Renal cortical epithelial cell (primary cell): ENCODE results near the gene KRTAP10-3. TPM values are rescaled to one million over a fixed set of nuclear protein-coding genes. Genes with fewer than 3 reads are reported as not detected.
"Not testable (repeated sequence)": the region's sequence is repeated elsewhere in the genome, so short reads cannot be mapped to it uniquely, and the experiment has no call there.

ENCODE experiments used
- DNase-seq: peaks from one replicate; pipeline ENCODE4 v3.0.0-alpha.2; 2011; ENCODE audit warnings: low read depth
- total RNA-seq: library from RNA; depleted of rRNA; stranded (reverse); fragments of >200 nt; gene quantifications from 2 replicates; pipeline ENCODE4 v1.2.3, GENCODE V29; 2014

The KRTAP10-3 gene
- total RNA-seq, 1 donor from 2014 or later = not detected

DNA sequence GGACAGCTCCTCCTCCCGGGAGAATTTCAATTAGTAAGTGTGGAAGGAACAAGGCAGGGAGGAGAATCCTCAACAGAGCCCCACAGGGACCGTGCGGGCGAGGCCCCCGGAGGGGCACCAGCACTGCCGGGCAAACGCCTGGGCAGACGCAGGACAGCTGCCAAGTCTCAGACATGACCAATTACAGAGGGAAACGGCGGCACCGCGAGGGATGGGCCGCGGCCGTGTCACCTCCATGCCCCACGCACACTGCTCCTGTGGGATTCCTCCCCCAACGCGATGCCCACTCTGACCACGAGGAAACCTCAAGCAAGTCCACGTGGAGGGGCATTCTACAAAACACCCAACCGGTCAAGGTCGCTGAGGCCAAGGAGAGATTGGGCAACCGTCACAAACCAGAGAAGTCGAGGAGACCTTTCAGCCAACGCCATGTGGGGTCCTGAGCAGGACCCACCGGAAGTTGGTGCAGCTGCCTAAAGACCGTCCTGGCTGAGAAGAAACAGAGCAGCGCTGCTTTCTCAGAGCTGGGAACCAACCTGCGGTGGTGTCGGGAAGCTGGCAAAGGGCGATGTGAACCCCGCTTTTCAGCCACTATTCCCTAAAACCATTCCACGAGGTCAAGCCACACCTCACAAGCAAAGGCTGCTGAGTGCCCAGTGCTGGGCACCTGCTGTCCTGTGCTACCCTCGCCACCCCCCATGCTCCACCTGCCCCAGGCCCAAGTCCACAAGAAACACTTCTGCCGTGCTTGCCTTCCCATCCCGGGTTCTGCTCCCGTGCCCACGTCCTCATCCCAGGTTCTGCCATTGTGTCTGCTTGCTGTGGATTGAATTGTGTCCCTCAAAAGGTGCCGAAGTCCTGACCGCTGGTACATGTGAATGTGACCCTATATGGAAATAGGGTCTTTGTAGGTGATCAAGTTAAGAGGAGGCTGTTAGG, 13.5 kb upstream of the KRTAP10-3 start:
- no peak for DNase-seq

DNA sequence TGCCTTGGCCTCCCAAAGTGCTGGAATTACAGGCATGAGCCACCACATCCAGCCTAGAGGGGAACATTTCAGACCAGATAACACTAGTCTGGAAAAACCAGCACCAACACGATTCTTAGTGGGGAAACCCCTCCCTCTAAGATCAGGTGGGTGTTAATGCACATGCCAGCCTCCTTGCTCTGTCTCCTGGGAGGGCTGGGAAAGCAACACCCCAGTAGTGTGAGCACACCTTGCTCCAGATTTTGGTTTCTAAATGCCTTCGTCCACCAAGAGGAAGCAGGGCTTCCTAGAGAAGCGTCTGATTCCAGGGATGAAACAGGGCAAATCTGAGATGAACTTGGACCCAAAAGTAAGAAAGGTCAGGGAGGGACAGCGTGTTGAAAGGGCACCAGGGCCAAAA, 12.7 kb upstream of the KRTAP10-3 start:
- no peak for DNase-seq

DNA sequence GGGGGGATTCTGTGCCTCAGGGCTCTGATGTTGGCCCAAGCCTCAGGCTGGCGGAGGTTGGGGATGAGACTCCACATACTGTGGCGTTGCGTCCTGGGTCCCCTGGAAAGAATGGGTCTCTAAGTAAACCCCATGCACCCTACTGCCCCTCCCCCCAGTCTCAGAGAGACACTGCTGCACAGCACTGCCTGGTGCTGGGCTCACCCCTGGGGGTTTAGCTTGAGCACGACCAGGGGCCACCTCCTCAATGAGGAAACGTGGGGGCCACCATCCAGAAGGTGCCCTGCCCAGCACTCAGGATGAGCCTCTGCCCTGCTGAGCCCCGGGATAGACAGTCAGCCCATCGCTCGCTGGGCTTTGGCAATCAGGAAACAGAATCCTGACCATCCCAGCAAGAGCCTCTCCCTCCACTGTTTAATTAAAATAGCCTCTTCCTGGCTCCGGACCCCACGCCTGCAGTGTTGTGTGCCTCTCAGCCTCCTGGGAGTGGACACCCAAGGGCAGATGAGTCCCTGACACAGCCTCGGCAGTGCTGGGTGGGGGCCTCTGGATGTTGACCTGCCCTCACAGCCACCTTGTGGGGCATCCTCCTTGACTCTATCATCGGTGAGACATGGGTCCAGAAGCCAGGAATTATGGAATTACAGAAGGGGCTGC, 11.4 kb upstream of the KRTAP10-3 start:
- no peak for DNase-seq

DNA sequence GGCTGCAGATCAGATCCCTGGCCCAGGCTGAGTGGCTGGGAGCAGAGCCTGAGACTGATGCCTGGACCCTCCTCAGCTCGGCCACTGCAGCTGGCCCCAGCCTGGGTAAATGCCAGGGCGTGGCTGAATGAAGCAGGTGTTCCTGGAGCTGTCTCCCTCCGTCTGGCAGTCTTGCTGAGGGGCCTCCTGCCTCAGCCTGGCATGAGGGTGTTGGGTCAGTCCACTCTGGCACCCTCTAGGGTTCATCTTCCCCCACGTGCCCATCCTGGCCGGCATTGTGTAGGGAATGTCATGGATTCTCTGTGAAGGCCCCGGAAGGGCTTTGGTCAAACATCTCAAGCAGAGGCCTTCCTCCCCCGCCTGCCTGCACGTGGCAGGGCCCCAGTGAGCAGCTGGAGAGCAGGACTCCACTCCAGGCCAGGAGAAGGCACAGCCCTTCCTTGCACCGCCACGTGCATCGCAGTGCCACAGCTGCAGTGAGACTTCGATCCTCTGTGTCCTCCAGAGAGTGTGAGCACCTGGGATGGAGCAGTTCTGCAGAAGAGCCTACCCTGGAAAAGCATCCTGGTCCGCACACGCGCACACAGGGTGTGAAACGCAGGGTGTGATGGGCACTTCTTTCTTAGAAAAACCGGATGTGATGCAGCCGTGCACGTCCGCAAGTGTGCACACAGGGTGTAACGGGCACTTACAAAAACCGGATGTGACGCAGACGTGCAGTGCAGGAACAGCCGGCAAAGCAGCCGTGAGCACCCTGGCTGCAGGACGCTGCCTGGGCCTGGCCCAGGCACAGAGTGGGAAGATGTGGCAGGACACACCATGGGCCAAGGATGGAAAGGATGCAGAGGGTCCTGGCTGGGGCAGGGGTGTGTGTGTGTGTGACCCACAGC, 10.3 kb upstream of the KRTAP10-3 start:
- DNase-seq = no peak

DNA sequence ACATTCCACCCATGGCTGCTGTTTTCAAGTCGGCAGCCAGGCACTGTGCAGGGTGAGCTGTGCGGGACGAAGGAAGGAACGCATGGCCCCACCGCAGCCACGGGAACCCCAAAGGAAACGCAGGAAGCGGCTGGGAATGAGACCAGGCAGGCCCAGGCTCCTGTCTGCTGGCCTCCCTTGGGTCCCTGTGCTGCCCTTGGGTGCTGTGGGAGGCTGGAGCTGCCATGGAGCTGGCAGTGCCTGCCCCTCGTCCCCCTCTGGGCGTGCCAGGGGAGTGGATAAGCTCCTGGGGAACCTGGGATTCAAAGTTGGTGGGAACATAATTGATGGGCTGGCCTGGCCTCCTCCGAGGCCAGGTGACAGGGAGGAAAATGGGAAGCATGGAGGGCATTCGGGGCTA, 9.7 kb upstream of the KRTAP10-3 start:
- no peak for DNase-seq

DNA sequence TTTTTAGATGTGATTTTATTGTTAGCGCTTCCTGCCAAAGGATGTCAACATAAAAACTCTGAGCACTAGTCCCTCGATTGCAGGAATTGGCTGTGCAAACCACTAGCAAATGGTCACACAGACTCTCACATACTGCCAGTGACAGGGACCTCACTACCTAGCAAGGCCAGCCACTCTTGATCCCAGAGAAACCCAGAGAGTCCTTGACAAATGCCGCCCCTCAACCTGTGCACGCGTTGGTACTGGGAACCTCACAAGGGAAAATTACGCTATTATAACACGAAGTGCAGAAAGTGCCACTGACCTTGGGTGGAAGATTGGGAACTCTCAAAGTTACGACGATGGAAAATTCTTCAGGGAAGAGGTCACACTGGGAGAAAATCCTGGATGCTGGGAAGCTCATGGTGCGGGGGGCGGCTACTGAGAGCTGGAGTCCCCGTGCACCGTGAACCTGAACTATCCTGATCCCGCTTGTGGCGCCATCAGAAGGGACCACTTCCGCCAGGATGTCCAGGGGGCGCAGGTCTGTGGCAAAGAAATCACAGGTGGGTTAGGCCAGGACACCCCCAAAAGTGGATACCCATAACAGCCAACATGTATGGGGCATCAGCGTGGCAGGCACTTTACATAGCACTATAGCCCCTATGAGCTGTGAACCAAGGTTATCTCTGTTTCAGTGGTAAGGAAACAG, 9.0 kb upstream of the KRTAP10-3 start:
- DNase-seq = no peak

DNA sequence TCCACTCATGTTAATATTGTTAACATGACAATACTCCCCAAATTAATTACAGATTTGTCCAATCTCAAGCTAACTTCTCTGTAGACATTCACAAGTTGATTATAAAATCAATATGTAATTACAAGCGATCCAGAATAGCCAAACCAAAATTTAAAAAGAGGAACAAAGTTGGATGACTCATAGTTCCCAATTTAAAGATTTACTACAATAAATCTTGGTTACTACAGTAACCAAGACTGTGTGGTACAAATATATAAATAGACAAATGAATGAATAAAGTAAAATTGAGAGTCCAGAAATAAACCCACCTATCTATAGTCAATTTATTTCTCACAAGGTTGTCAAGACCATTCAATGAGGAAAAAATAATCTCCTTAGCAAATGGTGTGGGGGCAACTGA, 7.8 kb upstream of the KRTAP10-3 start:
- DNase-seq = no peak

DNA sequence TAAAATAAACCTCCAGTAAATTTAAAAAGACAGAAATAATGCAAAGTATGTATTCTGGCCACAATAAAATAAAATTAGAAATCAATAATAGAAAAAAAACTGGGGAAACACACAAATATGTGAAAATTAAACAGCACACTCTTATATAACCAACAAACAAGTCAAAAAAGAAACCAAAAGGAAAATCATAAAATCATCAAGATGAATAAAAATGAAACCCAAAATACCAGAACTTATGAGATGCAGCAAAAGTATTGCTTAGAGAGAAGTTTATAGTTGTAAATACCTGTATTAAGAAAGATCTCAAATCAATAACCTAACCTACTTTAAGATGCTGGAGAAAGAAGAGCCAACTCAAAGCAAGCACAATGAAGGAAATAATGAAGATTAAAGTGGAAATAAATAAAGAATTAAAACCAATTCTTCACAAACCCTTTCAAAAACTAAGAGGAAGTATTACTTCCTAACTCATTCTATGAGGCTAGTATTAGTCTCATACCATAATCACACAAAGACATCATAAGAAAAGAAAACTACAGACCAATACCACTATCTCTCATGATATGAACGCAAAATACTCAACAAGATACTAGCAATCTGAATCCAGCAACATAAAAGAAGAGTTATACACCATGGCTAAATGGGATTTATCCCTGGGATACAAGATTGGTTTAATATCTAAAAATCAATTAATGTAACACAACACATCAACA, 6.4 kb upstream of the KRTAP10-3 start:
- no peak for DNase-seq

DNA sequence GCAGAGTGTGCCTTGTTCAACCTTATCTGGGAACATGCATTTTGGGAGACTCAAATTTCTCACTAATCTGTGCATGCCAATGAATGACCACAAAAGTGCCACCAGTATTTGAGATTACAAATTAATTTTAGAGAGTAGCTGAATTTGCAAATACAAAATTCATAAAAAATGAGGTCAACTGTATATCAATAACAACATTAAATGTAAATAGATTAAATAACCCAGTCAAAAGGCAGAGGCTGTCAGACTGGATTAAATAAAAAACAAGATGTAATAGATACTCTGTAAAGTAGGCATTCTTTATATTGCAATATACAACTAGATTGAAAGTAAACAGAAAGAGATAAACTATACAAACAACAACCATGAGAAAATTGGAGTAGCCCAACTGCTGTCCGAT, 5.5 kb upstream of the KRTAP10-3 start:
- DNase-seq = no peak

DNA sequence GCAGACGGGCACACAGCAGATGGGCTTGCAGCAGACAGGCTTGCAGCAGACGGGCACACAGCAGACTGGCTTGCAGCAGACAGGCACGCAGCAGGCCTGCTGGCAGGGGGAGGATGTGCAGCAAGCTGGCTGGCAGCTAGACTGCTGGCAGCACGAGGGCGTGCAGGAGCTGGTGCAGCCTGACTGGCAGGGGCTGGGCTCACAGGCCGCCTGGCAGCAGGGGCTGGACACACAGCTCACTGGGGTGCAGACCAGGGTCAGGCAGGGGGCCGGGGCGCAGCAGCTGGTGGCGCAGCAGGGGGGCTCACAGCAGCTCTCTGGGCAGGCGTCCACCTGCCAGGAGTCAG, 293 bp downstream of the KRTAP10-3 start:
- not testable (repeated sequence) for DNase-seq

DNA sequence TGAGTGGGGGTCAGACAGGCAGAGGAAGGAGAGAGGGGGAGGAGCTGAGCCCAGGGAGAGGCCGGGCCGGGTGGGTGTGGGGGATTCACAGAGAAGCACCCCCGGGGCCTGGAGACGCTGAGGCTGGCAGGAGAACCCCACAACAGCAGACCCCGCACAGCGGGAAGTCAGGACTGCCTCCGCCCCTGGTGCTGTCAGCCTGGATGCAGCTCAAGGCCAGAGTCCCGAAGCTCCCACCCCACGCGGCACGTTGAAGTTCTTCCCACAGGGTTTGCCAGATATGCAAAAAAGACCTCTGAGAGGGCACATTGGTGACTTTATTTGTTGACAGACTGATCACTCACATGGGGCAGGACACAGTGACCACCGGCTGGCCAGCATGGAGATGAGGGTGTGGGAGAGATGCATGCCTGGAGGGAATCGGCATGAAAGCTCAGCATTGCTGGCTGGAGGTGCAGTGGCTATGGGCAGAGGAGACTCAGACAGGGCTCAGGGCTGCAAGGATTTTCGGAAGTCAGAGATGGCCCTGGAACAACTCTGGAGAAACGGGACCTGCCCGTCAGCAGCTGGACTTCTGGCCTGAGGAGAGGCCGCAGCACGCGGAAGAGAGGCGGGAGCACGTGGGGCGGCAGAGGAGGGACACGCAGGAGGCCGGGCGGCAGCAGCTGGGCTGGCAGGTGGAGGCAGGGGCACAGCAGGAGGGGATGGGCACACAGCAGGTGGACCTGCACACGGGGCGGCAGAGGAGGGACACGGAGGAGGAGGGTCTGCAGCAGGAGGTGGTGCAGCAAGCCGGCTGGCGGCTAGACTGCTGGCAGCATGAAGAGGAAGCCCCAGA, 885 bp downstream of the KRTAP10-3 start:
- no peak for DNase-seq

DNA sequence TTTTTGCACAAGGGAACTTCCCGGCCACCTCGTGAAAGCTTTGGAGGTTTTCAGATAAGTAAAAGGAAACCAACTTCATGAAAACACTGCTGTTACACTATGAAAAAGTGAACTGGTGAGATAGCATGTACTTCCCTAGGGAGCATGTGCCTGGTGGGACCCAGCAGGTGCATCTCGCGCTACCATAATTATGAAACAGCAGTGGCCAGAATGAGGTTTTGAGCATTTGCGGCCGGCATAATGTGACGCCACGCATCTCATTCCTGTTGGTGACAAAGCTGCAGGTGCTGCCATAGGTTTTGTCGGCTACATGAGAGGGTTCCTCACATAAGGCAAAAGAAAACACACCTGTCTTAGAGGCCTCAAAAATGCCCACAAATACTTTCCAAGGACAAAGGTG, 1.7 kb downstream of the KRTAP10-3 start:
- DNase-seq = no peak

DNA sequence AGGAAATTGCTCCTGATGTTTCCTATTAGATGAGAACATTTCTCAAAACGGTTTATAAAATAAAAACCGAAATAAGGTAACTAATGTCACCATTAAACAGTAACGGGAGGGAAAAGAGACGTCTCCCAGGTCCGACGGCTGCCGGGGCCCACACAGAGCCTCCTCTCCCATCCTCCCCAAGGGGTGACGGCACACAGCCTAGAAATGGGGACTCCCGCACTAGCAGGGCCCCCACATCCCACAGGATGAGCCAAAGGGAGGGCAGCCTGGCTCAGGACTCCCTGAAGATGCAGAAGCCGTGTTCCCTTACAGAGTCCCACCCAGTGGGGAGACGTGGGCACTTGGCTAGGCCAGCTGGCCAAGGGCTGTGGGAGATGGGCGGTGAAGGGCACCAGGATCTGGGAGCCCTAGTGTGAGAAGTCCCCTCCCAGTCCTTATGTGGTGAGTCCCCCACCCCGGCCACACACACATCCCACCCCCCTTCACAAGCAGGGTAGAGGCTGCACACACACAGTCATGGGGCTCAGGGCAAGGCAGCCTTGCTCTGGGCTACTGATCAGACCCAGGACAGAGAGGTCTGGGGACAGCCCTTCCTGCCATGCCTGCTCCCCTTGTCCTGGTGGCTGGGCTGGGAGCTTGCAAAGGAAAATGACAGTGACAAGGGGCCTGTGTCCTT, 3.3 kb downstream of the KRTAP10-3 start:
- DNase-seq = no peak

DNA sequence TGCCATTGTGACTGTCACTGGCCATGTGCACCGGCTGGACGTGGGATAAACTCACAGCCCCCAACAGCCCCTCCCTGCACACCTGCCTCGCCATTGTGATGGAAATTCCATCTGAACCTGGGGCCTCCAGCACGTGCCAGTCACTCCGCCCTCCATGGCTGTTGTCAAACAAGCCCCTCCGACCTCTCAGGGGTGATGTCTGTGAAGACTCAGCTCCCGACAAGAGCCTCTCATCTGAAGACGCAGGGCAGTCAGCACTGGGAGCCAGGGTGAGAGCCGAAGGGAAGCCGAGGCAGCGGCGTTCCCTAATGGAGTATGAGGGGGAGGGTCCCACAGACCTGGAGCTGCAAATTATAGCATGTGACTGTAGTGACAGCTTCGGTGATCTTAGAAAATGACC, 5.9 kb downstream of the KRTAP10-3 start:
- no peak for DNase-seq

DNA sequence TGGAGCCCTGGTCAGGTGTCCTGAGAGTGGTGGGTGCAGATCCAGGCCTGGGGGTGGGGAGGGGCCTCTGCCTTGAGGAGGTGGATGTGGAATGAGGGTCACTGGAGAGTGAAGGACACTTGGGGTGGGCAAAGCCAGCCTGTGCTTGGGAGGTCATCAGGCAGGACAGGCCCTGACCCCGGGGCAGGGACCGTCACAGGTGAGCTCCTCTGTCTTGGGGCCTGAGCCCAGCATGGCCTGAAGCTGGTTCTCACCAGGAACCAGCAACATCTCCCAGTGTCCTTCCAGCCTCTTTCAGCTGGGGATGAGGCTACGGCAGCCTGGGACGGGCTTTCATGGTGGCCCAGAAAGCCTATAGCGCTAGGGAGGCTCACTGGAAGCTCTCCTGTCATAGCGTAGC, 6.5 kb downstream of the KRTAP10-3 start:
- DNase-seq = no peak

DNA sequence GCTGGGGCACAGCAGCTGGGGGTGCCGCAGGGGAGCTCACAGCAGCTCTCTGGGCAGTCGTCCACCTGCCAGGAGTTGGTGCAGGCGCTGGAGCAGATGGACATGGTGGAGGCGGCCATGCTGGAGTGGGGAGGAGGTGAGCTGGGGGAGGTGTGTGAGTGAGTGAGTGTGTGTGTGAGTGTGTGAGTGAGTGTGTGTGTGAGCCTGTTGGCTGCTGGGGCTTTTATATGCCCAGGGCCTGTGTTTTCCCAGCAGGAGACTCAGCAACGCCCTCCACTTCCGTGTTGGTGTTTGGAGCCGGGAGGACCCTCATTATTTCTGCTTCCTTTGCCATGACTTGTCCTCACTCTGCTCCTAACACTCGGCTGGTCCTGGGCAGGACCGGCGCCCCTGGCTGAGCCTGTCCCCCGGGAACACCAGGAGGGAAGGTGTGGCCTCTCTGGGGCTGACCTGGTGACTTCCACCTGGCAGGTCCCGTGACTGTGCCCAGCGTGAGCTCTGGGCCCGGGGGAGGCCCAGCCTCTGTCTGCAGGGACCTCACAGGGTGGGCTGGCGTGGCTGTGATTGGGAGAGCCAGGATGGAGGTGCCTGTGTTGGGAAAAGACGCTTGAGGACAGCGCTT, 7.1 kb downstream of the KRTAP10-3 start, which contains the start of gene KRTAP10-2:
Gene KRTAP10-2 (minus strand): TSS at position 166 of the 622 bp plus-strand sequence. CDS start 47 bp downstream, at position 119.
- no peak for DNase-seq

DNA sequence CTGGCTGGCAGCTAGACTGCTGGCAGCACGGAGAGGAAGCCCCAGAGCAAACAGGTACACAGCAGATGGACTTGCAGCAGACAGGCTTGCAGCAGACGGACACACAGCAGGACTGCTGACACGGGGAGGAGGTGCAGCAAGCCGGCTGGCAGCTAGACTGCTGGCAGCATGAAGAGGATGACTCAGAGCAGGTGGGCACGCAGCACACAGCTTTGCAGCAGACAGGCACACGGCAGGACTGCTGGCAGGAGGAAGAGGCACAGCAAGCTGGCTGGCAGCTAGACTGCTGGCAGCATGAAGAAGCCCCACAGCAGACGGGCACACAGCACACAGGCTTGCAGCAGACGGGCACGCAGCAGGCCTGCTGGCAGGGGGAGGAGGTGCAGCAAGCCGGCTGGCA, 7.8 kb downstream of the KRTAP10-3 start:
- DNase-seq = no peak

DNA sequence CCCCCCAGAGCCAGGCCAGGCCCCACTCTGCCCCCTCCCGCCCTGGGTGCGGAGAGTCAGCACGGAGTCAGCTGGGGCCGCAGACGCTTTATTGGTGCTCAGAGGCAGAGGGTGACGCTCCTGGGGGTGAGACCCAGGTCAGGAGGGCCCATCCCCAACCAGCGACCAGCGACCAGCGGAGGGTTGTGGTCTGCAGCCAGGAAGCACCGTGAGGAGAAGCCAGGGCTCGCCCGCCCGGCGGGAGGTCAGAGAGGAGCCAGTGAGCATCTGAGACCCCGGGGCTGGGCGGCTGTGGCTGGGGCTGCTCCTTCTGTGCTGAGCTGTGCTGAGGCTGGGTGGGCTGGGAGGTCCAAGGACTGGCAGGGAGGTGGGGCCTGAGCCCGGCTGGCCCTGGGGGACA, 8.3 kb downstream of the KRTAP10-3 start:
- DNase-seq = not testable (repeated sequence)
